Fibroblast of lung (primary cell): ENCODE data around the gene ETS2. TPM values are rescaled to one million over a fixed set of nuclear protein-coding genes. Genes with fewer than 3 reads are reported as not detected.

Experiments
- DNase-seq, 2 donors: peaks; one replicate each; pipeline versions ENCODE4 v3.0.0 to v3.0.0-alpha.2; 2010; ENCODE audit warnings: low read depth in 2 of 2
- H2AFZ ChIP-seq: 2 replicates; pipeline ENCODE4 v1.5.1; 2012; ENCODE audit warnings: low read length, control low read depth, inconsistent platforms
- H3K27ac ChIP-seq: 2 replicates; pipeline ENCODE4 v1.5.1; 2011; ENCODE audit warnings: low read length, control low read depth; ENCODE audit not compliant: insufficient read depth
- H3K27me3 ChIP-seq: 2 replicates; pipeline ENCODE4 v1.5.1; 2011; ENCODE audit warnings: mild to moderate bottlenecking, low read length; ENCODE audit not compliant: control insufficient read depth, insufficient read depth
- H3K36me3 ChIP-seq: 2 replicates; pipeline ENCODE4 v1.5.1; 2011; ENCODE audit warnings: low read length; ENCODE audit not compliant: control insufficient read depth, insufficient read depth
- H3K4me1 ChIP-seq: 2 replicates; pipeline ENCODE4 v1.5.1; 2011; ENCODE audit warnings: low read length; ENCODE audit not compliant: control insufficient read depth, insufficient read depth; ENCODE audit errors: extremely low read depth
- H3K4me2 ChIP-seq: 2 replicates; pipeline ENCODE4 v1.5.1; 2011; ENCODE audit warnings: low read length, control low read depth; ENCODE audit not compliant: insufficient read depth; ENCODE audit errors: extremely low read depth
- H3K4me3 ChIP-seq, 4 experiments: fragments of 200-600 bp in 1 of 4; sonication (generic) in 1 of 4; replicated peaks in 1 of 4; 2 replicates each; pipeline ENCODE4 v1.5.1; 2011 to 2016; ENCODE audit warnings: low read length in 4 of 4, low read depth in 3 of 4, mild to moderate bottlenecking in 3 of 4, control low read depth in 2 of 4, inconsistent platforms in 1 of 4, mixed read lengths in 1 of 4; ENCODE audit not compliant: insufficient read depth in 1 of 4; ENCODE audit errors: control extremely low read depth in 1 of 4
- H3K79me2 ChIP-seq: 2 replicates; pipeline ENCODE4 v1.5.1; 2012; ENCODE audit warnings: mild to moderate bottlenecking, low read length, inconsistent platforms; ENCODE audit not compliant: control insufficient read depth, insufficient read depth
- H3K9ac ChIP-seq: 2 replicates; pipeline ENCODE4 v1.5.1; 2011; ENCODE audit warnings: mild to moderate bottlenecking, low read length, control low read depth; ENCODE audit not compliant: insufficient read depth
- H3K9me3 ChIP-seq: 2 replicates; pipeline ENCODE4 v1.5.1; 2012; ENCODE audit warnings: low read depth, low read length; ENCODE audit not compliant: control insufficient read depth, insufficient read depth
- H4K20me1 ChIP-seq: 2 replicates; pipeline ENCODE4 v1.5.1; 2011; ENCODE audit warnings: low read length; ENCODE audit not compliant: control insufficient read depth, insufficient read depth; ENCODE audit errors: extremely low read depth
- CTCF ChIP-seq, 2 donors: IDR thresholded peaks in 1 of 2; conservative IDR thresholded peaks in 1 of 2; 1 replicate in 1 of 2; 2 replicates in 1 of 2; pipeline ENCODE4 v1.5.1; 2011 to 2012; ENCODE audit warnings: low read length in 2 of 2, control low read depth in 1 of 2, inconsistent platforms in 1 of 2, low read depth in 1 of 2, mild to moderate bottlenecking in 1 of 2
- EZH2 ChIP-seq: IDR thresholded peaks from 2 replicates; pipeline ENCODE4 v1.5.1; 2012; ENCODE audit warnings: low read length, control low read depth, mild to moderate bottlenecking; ENCODE audit errors: missing control alignments
- polyA plus RNA-seq, 2 donors: library from polyadenylated mRNA; depleted of rRNA in 1 of 2; stranded (reverse) in 1 of 2; unstranded in 1 of 2; fragments of >200 nt; gene quantifications; 2 replicates each; pipeline ENCODE4 v1.2.1, GENCODE V29; 2011 to 2012; ENCODE audit warnings: missing spikeins in 1 of 2
- total RNA-seq: library from RNA; depleted of rRNA; stranded (reverse); fragments of >200 nt; gene quantifications from 2 replicates; pipeline ENCODE4 v1.2.1, GENCODE V29; 2014

ETS2 gene
- total and polyA plus RNA-seq, 2 donors (not counting 1 experiment from before 2014, with no cell fraction given) = 28.0 to 77.3 TPM

GRCh38 chr21:38793926-38794713, 11.6 kb upstream of the ETS2 start:
- H3K27me3 ChIP-seq = no peaks in the 10 kb centered on the region
- no peaks in the 10 kb centered on the region for H3K79me2 ChIP-seq
- H3K4me3 ChIP-seq = no peak overlapping the region
- no peaks in the 10 kb centered on the region for H3K36me3 ChIP-seq
- H3K4me2 ChIP-seq = no peak overlapping the region
- no peak overlapping the region for H3K27ac ChIP-seq
- no peaks in the 10 kb centered on the region for H3K4me1 ChIP-seq
- no peak for DNase-seq
- H3K9ac ChIP-seq = no peak overlapping the region
- TF ChIP-seq EZH2 (no peak), CTCF (conservative IDR thresholded peaks at IDR 0.05 in 1 of 2, IDR thresholded peaks at IDR 0.05 in 1 of 2; ENCODE audit: low read depth in 1 of 2, low read length in 2 of 2) (no peak)
- no peaks in the 10 kb centered on the region for H3K9me3 ChIP-seq
- no peak overlapping the region for H2AFZ ChIP-seq
- no peaks in the 10 kb centered on the region for H4K20me1 ChIP-seq

GRCh38 chr21:38794978-38795377, 10.8 kb upstream of the ETS2 start:
- H3K36me3 ChIP-seq = no peaks in the 10 kb centered on the region
- no peak overlapping the region for H3K4me2 ChIP-seq
- no peak overlapping the region for H3K9ac ChIP-seq
- no peak for DNase-seq
- TF ChIP-seq EZH2 (no peak), CTCF (conservative IDR thresholded peaks at IDR 0.05 in 1 of 2, IDR thresholded peaks at IDR 0.05 in 1 of 2; ENCODE audit: low read depth in 1 of 2, low read length in 2 of 2) (no peak)
- H3K27ac ChIP-seq = no peak overlapping the region
- H3K4me3 ChIP-seq = no peak overlapping the region
- no peaks in the 10 kb centered on the region for H3K79me2 ChIP-seq
- H3K27me3 ChIP-seq = no peaks in the 10 kb centered on the region
- no peak overlapping the region for H2AFZ ChIP-seq
- H3K4me1 ChIP-seq = no peaks in the 10 kb centered on the region
- H4K20me1 ChIP-seq = no peaks in the 10 kb centered on the region
- no peaks in the 10 kb centered on the region for H3K9me3 ChIP-seq

- H3K4me1 ChIP-seq = no peaks in the 10 kb centered on the region
- H2AFZ ChIP-seq = no peak overlapping the region
- no peaks in the 10 kb centered on the region for H3K27me3 ChIP-seq
- no peak overlapping the region for H3K9ac ChIP-seq
- H3K9me3 ChIP-seq = no peaks in the 10 kb centered on the region
- no peak for DNase-seq
- no peak overlapping the region for H3K4me2 ChIP-seq
- H3K27ac ChIP-seq = no peak overlapping the region
- H3K36me3 ChIP-seq = no peaks in the 10 kb centered on the region
- TF ChIP-seq EZH2 = no peak
- no peak for TF ChIP-seq CTCF (conservative IDR thresholded peaks at IDR 0.05 in 1 of 2, IDR thresholded peaks at IDR 0.05 in 1 of 2; ENCODE audit: low read depth in 1 of 2, low read length in 2 of 2)
- H4K20me1 ChIP-seq = no peaks in the 10 kb centered on the region
- H3K79me2 ChIP-seq = no peaks in the 10 kb centered on the region
- no peak overlapping the region for H3K4me3 ChIP-seq
Observed at GRCh38 chr21:38795475-38795874, 10.3 kb upstream of the ETS2 start.
